Endothelial cell of umbilical vein (primary cell): ENCODE measurements around the gene DHRS2. TPM values are rescaled to one million over a fixed set of nuclear protein-coding genes. Genes with fewer than 3 reads are reported as not detected.

Experiments used
- BruUV-seq: library from RNA; stranded (reverse); fragments of 400-500 nt; replicated peaks from 2 replicates; lab custom pipeline; 2021; lab: Mats Ljungman, UMichigan
- CTCF ChIA-PET: fragments of 300-600, 350-600 bp; sonication (Branson Sonifier 250); formaldehyde crosslinking; loops from one replicate; lab custom pipeline; 2021; ENCODE audit warnings: antibody characterized with exemption, inconsistent platforms; lab: Charles Lee
- POLR2A ChIA-PET: fragments of 300-600, 350-600 bp; sonication (Branson Sonifier 250); formaldehyde crosslinking; loops from one replicate; lab custom pipeline; 2021; ENCODE audit warnings: antibody characterized with exemption, inconsistent platforms; lab: Charles Lee
- DNase-seq: peaks from one replicate; pipeline ENCODE4 v3.0.0-alpha.2; 2011; ENCODE audit warnings: low read depth, low spot score
- FAIRE-seq: peaks from 2 replicates; lab custom pipeline; 2011; peaks lifted over from hg19 to GRCh38; lab: Jason Lieb, UNC
- H2AFZ ChIP-seq: 2 replicates; pipeline ENCODE4 v1.6.0; 2012; ENCODE audit warnings: low read depth, low read length, control low read depth, inconsistent platforms
- H3K27ac ChIP-seq: 2 replicates; pipeline ENCODE4 v1.5.1; 2011; ENCODE audit warnings: low read depth, mild to moderate bottlenecking, control low read depth, low read length, moderate library complexity; ENCODE audit not compliant: insufficient read depth
- H3K27me3 ChIP-seq, 2 experiments: 2 replicates each; pipeline versions ENCODE4 v1.6.0 to v1.6.1; 2011; ENCODE audit warnings: low read length in 2 of 2, mixed read lengths in 1 of 2; ENCODE audit not compliant: control insufficient read depth in 2 of 2, insufficient read depth in 2 of 2
- H3K36me3 ChIP-seq, 2 experiments: 2 replicates in 1 of 2; 3 replicates in 1 of 2; pipeline ENCODE4 v1.5.1; 2011; ENCODE audit warnings: low read length in 2 of 2, mild to moderate bottlenecking in 1 of 2, moderate library complexity in 1 of 2; ENCODE audit not compliant: control insufficient read depth in 2 of 2, insufficient read depth in 2 of 2; ENCODE audit errors: extremely low read depth in 1 of 2
- H3K4me1 ChIP-seq: 3 replicates; pipeline ENCODE4 v1.5.1; 2011; ENCODE audit warnings: mild to moderate bottlenecking, low read length; ENCODE audit not compliant: control insufficient read depth, insufficient read depth; ENCODE audit errors: extremely low read depth
- H3K4me2 ChIP-seq: 2 replicates; pipeline ENCODE4 v1.6.1; 2011; ENCODE audit warnings: low read length, control low read depth, mixed read lengths; ENCODE audit not compliant: insufficient read depth
- H3K4me3 ChIP-seq, 3 experiments: fragments of 200-600 bp in 1 of 3; sonication (generic), shearing (Covaris generic) in 1 of 3; replicated peaks in 1 of 3; 2 replicates each; pipeline ENCODE4 v1.5.1; 2011 to 2016; ENCODE audit warnings: control low read depth in 3 of 3, low read length in 3 of 3, mild to moderate bottlenecking in 2 of 3, inconsistent platforms in 1 of 3, low read depth in 1 of 3, moderate library complexity in 1 of 3; ENCODE audit not compliant: insufficient read depth in 1 of 3
- H3K79me2 ChIP-seq: 2 replicates; pipeline ENCODE4 v1.6.0; 2012; ENCODE audit warnings: low read length, inconsistent platforms; ENCODE audit not compliant: control insufficient read depth, insufficient read depth
- H3K9ac ChIP-seq: replicated peaks from 2 replicates; pipeline ENCODE3; 2011; ENCODE audit warnings: low read length, control low read depth; ENCODE audit not compliant: insufficient read depth; ENCODE audit errors: extremely low read depth
- H3K9me1 ChIP-seq: replicated peaks from 3 replicates; pipeline ENCODE4 v1.6.0; 2011; ENCODE audit warnings: mild to moderate bottlenecking, low read length; ENCODE audit not compliant: control insufficient read depth, insufficient read depth; ENCODE audit errors: extremely low read depth
- H3K9me3 ChIP-seq: replicated peaks from 2 replicates; pipeline ENCODE4 v1.5.1; 2012; ENCODE audit warnings: low read length, inconsistent platforms; ENCODE audit not compliant: control insufficient read depth, insufficient read depth
- H4K20me1 ChIP-seq: replicated peaks from 2 replicates; pipeline ENCODE3; 2011; ENCODE audit warnings: mild to moderate bottlenecking, low read length; ENCODE audit not compliant: control insufficient read depth, insufficient read depth; ENCODE audit errors: extremely low read depth
- EZH2 ChIP-seq: IDR thresholded peaks from 2 replicates; pipeline ENCODE4 v1.6.1; 2012; ENCODE audit warnings: borderline replicate concordance, low read depth, mild to moderate bottlenecking, moderate library complexity, low read length, inconsistent platforms; ENCODE audit not compliant: severe bottlenecking
- FOS ChIP-seq: IDR thresholded peaks from 2 replicates; pipeline ENCODE4 v1.6.1; 2011; ENCODE audit warnings: mild to moderate bottlenecking, low read length, moderate library complexity, borderline replicate concordance; ENCODE audit not compliant: insufficient read depth
- GATA2 ChIP-seq: IDR thresholded peaks from 2 replicates; pipeline ENCODE4 v1.7.0; 2011; ENCODE audit warnings: low read depth, mild to moderate bottlenecking, moderate library complexity, mixed read lengths, low read length; ENCODE audit not compliant: insufficient read length, insufficient read depth
- JUN ChIP-seq: IDR thresholded peaks from 2 replicates; pipeline ENCODE4 v1.6.1; 2011; ENCODE audit warnings: borderline replicate concordance, low read depth; ENCODE audit not compliant: insufficient read length, insufficient read depth
- MYC ChIP-seq: IDR thresholded peaks from one replicate; pipeline ENCODE4 v1.6.1; 2011; ENCODE audit warnings: mild to moderate bottlenecking, low read depth, low read length
- POLR2A ChIP-seq: IDR thresholded peaks from 2 replicates; pipeline ENCODE4 v1.6.1; 2012; ENCODE audit warnings: low read depth, mild to moderate bottlenecking, control low read depth, low read length
- POLR2AphosphoS5 ChIP-seq: IDR thresholded peaks from 2 replicates; pipeline ENCODE4 v1.6.1; 2012; ENCODE audit warnings: low read depth, mild to moderate bottlenecking, control low read depth, low read length, moderate library complexity; ENCODE audit not compliant: insufficient read depth
- dilution Hi-C: fragments of 300-500 bp; cut with MboI; formaldehyde crosslinking; loops from one replicate; pipeline ENCODE4 v1.15.0; 2019; ENCODE audit warnings: low sequenced_read_pairs; ENCODE audit not compliant: extremely low pct_ligation_motif_present
- intact Hi-C: fragments of 100-400 bp; cut with micrococcal nuclease; formaldehyde crosslinking; loops from one replicate; pipeline ENCODE4 v1.10.0; 2022
- polyA plus RNA-seq, 4 experiments: library from polyadenylated mRNA; depleted of rRNA in 3 of 4; stranded (reverse) in 3 of 4; unstranded in 1 of 4; fragments of >200 nt; gene quantifications; 2 replicates each; pipeline versions ENCODE4 v1.2.1 to v1.2.3, GENCODE V29; 2011 to 2012; ENCODE audit warnings: missing spikeins in 1 of 4
- total RNA-seq: library from RNA; stranded (reverse); gene quantifications from 2 replicates; pipeline ENCODE4 v1.2.3, GENCODE V29; 2021
- TF ChIP-seq, protein P1 (sequence below), 2 donors: IDR thresholded peaks; 1 replicate in 1 of 2; 2 replicates in 1 of 2; pipeline ENCODE4 v1.5.1; 2011; ENCODE audit warnings: low read length in 2 of 2, mild to moderate bottlenecking in 2 of 2, moderate library complexity in 2 of 2, control low read depth in 1 of 2, inconsistent platforms in 1 of 2, low read depth in 1 of 2; ENCODE audit not compliant: insufficient read depth in 1 of 2; ENCODE audit errors: extremely low read depth in 1 of 2
- TF ChIP-seq, protein P2 (sequence below): IDR thresholded peaks from 2 replicates; pipeline ENCODE4 v1.6.1; 2011; ENCODE audit not compliant: insufficient read depth, insufficient read length

The DHRS2 gene
- total and polyA plus RNA-seq, 2 donors (not counting 3 experiments of a cell fraction or from before 2014, with no cell fraction given): 0.10 TPM; not detected in 1

DNA sequence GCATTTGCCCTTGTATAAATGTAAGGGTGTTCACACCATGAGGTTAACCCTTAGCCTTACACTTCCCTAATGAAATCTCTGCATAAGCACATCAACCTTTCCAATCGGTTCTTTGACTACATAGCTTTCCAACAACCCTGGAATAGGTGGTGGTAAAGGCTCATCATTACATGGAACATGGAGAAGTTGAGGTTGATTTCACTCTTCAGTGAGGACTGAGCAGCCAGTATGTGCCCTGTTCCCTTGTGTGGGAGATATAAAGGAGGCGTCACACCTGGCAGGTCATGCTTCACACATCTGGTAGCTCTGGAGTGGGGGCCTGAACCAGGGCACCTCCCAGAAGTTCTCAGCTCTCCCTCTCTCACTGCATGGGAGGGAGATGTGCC is 35.8 kb upstream of the DHRS2 start:
- H3K9me1 ChIP-seq: no peaks in the 10 kb centered on the region
- H2AFZ ChIP-seq: no peak overlapping the region
- no peaks in the 10 kb centered on the region for H3K36me3 ChIP-seq
- CTCF ChIA-PET: interaction anchor here (1.8 kb wide), 1 partner anchor 11 kb away, joined by 7 read pairs; no protein-coding TSS in a partner anchor
- TF ChIP-seq POLR2AphosphoS5 (no peak), GATA2 (no peak), MYC (no peak), POLR2A (no peak), EZH2 (no peak), FOS (no peak)
- H3K79me2 ChIP-seq: no peaks in the 10 kb centered on the region
- no peaks in the 10 kb centered on the region for H4K20me1 ChIP-seq
- H3K9me3 ChIP-seq: no peaks in the 10 kb centered on the region
- no peak overlapping the region for H3K27ac ChIP-seq
- no peak overlapping the region for H3K9ac ChIP-seq
- H3K4me2 ChIP-seq: no peak overlapping the region
- no peaks in the 10 kb centered on the region for H3K4me1 ChIP-seq
- no peak overlapping the region for H3K4me3 ChIP-seq
- BruUV-seq: no TSS peak
- no peak for FAIRE-seq
- DNase-seq: no peak
- intact Hi-C loops: no loop called here
- POLR2A ChIA-PET: no interaction called here
- dilution Hi-C loops: no loop called here
- H3K27me3 ChIP-seq: no peaks in the 10 kb centered on the region

DNA sequence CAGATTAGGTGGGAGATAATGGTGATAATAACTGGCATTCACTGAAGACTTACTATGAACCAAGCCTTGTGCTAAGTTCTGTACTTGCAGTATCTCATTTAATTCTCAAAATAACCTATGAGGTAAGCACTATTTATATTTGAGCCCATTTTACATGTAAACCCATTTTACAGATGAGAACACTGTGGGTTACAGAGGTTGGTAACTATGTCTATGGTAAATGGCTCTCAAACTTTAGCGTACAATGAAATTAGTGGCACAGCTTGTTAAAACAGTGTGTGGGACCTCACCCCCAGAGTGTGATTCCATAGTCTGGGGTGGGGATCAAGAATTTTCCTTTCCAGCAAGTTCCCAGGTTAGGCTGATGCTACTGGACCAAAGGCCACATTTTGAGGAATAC is 35.4 kb upstream of the DHRS2 start:
- ChIA-PET CTCF (interaction anchor here (1.8 kb wide), 1 partner anchor 12 kb away, joined by 7 read pairs; no protein-coding TSS in a partner anchor), POLR2A (no interaction called here)
- H3K27me3 ChIP-seq: no peaks in the 10 kb centered on the region
- H2AFZ ChIP-seq: no peak overlapping the region
- H3K36me3 ChIP-seq: no peaks in the 10 kb centered on the region
- DNase-seq (no peak), FAIRE-seq (no peak)
- H3K27ac ChIP-seq: no peak overlapping the region
- H3K4me2 ChIP-seq: no peak overlapping the region
- intact Hi-C loops: no loop called here
- TF ChIP-seq MYC: no peak
- no peak for TF ChIP-seq GATA2
- no peak for TF ChIP-seq EZH2
- TF ChIP-seq, protein P1, sequence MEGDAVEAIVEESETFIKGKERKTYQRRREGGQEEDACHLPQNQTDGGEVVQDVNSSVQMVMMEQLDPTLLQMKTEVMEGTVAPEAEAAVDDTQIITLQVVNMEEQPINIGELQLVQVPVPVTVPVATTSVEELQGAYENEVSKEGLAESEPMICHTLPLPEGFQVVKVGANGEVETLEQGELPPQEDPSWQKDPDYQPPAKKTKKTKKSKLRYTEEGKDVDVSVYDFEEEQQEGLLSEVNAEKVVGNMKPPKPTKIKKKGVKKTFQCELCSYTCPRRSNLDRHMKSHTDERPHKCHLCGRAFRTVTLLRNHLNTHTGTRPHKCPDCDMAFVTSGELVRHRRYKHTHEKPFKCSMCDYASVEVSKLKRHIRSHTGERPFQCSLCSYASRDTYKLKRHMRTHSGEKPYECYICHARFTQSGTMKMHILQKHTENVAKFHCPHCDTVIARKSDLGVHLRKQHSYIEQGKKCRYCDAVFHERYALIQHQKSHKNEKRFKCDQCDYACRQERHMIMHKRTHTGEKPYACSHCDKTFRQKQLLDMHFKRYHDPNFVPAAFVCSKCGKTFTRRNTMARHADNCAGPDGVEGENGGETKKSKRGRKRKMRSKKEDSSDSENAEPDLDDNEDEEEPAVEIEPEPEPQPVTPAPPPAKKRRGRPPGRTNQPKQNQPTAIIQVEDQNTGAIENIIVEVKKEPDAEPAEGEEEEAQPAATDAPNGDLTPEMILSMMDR (IDR thresholded peaks at IDR 0.05; ENCODE audit: extremely low read depth in 1 of 2, insufficient read depth in 1 of 2, low read depth in 1 of 2, low read length in 2 of 2): no peak
- TF ChIP-seq FOS: no peak
- no peak for TF ChIP-seq POLR2A
- no peak for TF ChIP-seq POLR2AphosphoS5
- TF ChIP-seq, protein P2, sequence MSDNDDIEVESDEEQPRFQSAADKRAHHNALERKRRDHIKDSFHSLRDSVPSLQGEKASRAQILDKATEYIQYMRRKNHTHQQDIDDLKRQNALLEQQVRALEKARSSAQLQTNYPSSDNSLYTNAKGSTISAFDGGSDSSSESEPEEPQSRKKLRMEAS: no peak
- no peak for TF ChIP-seq JUN
- no peak overlapping the region for H3K4me3 ChIP-seq
- BruUV-seq: no TSS peak
- H3K9me1 ChIP-seq: no peaks in the 10 kb centered on the region
- H4K20me1 ChIP-seq: no peaks in the 10 kb centered on the region
- no peaks in the 10 kb centered on the region for H3K79me2 ChIP-seq
- H3K9me3 ChIP-seq: no peaks in the 10 kb centered on the region
- dilution Hi-C loops: no loop called here
- H3K9ac ChIP-seq: no peak overlapping the region
- H3K4me1 ChIP-seq: no peaks in the 10 kb centered on the region
